ENCODE results near the gene UBAC2.

DNA sequence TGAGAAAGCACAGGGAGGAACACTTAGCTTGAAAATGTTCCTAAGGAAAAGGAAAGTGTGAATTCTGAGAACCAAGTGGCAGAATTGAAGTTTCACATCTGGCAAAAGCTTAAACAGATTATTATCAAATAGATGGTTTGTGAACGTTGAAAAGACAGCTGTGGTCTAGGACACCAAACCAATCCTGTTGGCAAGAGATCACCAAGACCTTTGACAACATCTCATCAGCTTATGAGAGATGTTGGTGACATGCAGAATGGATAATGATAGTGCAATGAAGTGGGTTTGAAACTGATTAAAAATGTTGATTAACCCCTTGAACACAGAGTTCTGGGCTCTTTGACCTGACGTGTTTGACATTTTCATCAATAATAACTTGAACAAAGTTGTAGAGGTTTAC is 181.1 kb downstream of the UBAC2 start:
- TF ChIP-seq CTCF (IDR thresholded peaks at IDR 0.05; ENCODE audit: low read depth, low read length, missing input control) (no peak), GABPA (IDR thresholded peaks at IDR 0.05 in 1 of 2, conservative IDR thresholded peaks at IDR 0.05 in 1 of 2) (no peak), RAD21 (IDR thresholded peaks at IDR 0.05) (no peak), YY1 (IDR thresholded peaks at IDR 0.05) (no peak), NR2F2 (IDR thresholded peaks at IDR 0.05) (no peak), FOXA1 (IDR thresholded peaks at IDR 0.05) (no peak), ZBTB33 (IDR thresholded peaks at IDR 0.05) (no peak), JUND (IDR thresholded peaks at IDR 0.05) (no peak), TAF1 (conservative IDR thresholded peaks at IDR 0.05) (no peak), SP1 (IDR thresholded peaks at IDR 0.05) (no peak)
- TF ChIP-seq, protein P1, sequence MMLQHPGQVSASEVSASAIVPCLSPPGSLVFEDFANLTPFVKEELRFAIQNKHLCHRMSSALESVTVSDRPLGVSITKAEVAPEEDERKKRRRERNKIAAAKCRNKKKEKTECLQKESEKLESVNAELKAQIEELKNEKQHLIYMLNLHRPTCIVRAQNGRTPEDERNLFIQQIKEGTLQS (IDR thresholded peaks at IDR 0.05) = no peak
- TF ChIP-seq, protein P2, sequence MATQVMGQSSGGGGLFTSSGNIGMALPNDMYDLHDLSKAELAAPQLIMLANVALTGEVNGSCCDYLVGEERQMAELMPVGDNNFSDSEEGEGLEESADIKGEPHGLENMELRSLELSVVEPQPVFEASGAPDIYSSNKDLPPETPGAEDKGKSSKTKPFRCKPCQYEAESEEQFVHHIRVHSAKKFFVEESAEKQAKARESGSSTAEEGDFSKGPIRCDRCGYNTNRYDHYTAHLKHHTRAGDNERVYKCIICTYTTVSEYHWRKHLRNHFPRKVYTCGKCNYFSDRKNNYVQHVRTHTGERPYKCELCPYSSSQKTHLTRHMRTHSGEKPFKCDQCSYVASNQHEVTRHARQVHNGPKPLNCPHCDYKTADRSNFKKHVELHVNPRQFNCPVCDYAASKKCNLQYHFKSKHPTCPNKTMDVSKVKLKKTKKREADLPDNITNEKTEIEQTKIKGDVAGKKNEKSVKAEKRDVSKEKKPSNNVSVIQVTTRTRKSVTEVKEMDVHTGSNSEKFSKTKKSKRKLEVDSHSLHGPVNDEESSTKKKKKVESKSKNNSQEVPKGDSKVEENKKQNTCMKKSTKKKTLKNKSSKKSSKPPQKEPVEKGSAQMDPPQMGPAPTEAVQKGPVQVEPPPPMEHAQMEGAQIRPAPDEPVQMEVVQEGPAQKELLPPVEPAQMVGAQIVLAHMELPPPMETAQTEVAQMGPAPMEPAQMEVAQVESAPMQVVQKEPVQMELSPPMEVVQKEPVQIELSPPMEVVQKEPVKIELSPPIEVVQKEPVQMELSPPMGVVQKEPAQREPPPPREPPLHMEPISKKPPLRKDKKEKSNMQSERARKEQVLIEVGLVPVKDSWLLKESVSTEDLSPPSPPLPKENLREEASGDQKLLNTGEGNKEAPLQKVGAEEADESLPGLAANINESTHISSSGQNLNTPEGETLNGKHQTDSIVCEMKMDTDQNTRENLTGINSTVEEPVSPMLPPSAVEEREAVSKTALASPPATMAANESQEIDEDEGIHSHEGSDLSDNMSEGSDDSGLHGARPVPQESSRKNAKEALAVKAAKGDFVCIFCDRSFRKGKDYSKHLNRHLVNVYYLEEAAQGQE (IDR thresholded peaks at IDR 0.05) = no peak
